ENCODE data around the gene SMARCC1. TPM values are rescaled to one million over a fixed set of nuclear protein-coding genes. Genes with fewer than 3 reads are reported as not detected.

The SMARCC1 gene
- total and polyA plus RNA-seq, 10 donors, result 10.5 to 82.9 (median 44.7) TPM

GRCh38 chr3:47817609-47818008, 35.9 kb upstream of the SMARCC1 start:
- intact Hi-C loops (cut with DNase I; ENCODE audit: low total_unique reads), result no loop called here
- Histone ChIP-seq H3K27ac (no peak overlapping the region), H3K36me3 (peaks cover 0 to 95% (median 45%) of the 10 kb centered on the region in 6 donors), H3K9me3 (no peaks in the 10 kb centered on the region), H3K27me3 (replicated peaks in 1 of 7) (no peaks in the 10 kb centered on the region), H3K4me3 (no peak overlapping the region), H3K4me1 (peaks cover 0 to 5% (median 0%) of the 10 kb centered on the region in 6 donors)
- DNase-seq, result no peak
- WGBS, 5 donors, result 89 to 95% (median 93%) methylated on average over 7 of the region's 7 CpGs
- TF ChIP-seq POLR2A (IDR thresholded peaks at IDR 0.05) (no peak), POLR2AphosphoS5 (IDR thresholded peaks at IDR 0.05) (no peak), CTCF (IDR thresholded peaks at IDR 0.05 in 8 of 11, conservative IDR thresholded peaks at IDR 0.05 in 3 of 11) (no peak)

- WGBS, 5 donors, result 77 to 83% (median 78%) methylated on average over 8 of the region's 8 CpGs
- DNase-seq, result no peak
- no peaks in the 10 kb centered on the region for H3K27me3 ChIP-seq (replicated peaks in 1 of 7)
- H3K4me3 ChIP-seq, result no peak overlapping the region
- peaks cover 0 to 5% (median 0%) of the 10 kb centered on the region in 6 donors for H3K4me1 ChIP-seq
- H3K36me3 ChIP-seq, result peaks cover 8 to 99% (median 54%) of the 10 kb centered on the region in 6 donors
- TF ChIP-seq POLR2A (IDR thresholded peaks at IDR 0.05) (no peak), CTCF (IDR thresholded peaks at IDR 0.05 in 8 of 11, conservative IDR thresholded peaks at IDR 0.05 in 3 of 11) (no peak), POLR2AphosphoS5 (IDR thresholded peaks at IDR 0.05) (no peak)
- no peak overlapping the region for H3K27ac ChIP-seq
- intact Hi-C loops (cut with DNase I; ENCODE audit: low total_unique reads), result no loop called here
- H3K9me3 ChIP-seq, result no peaks in the 10 kb centered on the region
Measured at GRCh38 chr3:47813551-47814177, 32.0 kb upstream of the SMARCC1 start.

- H3K27me3 ChIP-seq (replicated peaks in 1 of 7), result no peaks in the 10 kb centered on the region
- H3K27ac ChIP-seq, result no peak overlapping the region
- no peak for DNase-seq
- H3K9me3 ChIP-seq, result no peaks in the 10 kb centered on the region
- H3K4me3 ChIP-seq, result peak overlapping the region in 1 of 8 donors; percentile 80
- H3K36me3 ChIP-seq, result peaks cover 0 to 46% (median 26%) of the 10 kb centered on the region in 6 donors
- intact Hi-C loops (cut with DNase I; ENCODE audit: low total_unique reads), result no loop called here
- WGBS, 5 donors, result 90 to 96% (median 94%) methylated on average over 1 of the region's 1 CpG
- H3K4me1 ChIP-seq, result peaks cover 8 to 39% (median 21%) of the 10 kb centered on the region in 6 donors
- TF ChIP-seq POLR2AphosphoS5 (IDR thresholded peaks at IDR 0.05), result no peak
- no peak for TF ChIP-seq CTCF (IDR thresholded peaks at IDR 0.05 in 8 of 11, conservative IDR thresholded peaks at IDR 0.05 in 3 of 11)
- no peak for TF ChIP-seq POLR2A (IDR thresholded peaks at IDR 0.05)
Measured at GRCh38 chr3:47804577-47804976, 22.9 kb upstream of the SMARCC1 start.

GRCh38 chr3:47803480-47804025, 21.9 kb upstream of the SMARCC1 start:
- intact Hi-C loops (cut with DNase I; ENCODE audit: low total_unique reads), result no loop called here
- H3K36me3 ChIP-seq, result peaks cover 0 to 36% (median 20%) of the 10 kb centered on the region in 6 donors
- TF ChIP-seq POLR2AphosphoS5 (IDR thresholded peaks at IDR 0.05) (no peak), CTCF (IDR thresholded peaks at IDR 0.05 in 8 of 11, conservative IDR thresholded peaks at IDR 0.05 in 3 of 11) (no peak), POLR2A (IDR thresholded peaks at IDR 0.05) (no peak)
- no peaks in the 10 kb centered on the region for H3K27me3 ChIP-seq (replicated peaks in 1 of 7)
- peaks cover 8 to 39% (median 21%) of the 10 kb centered on the region in 6 donors for H3K4me1 ChIP-seq
- peak overlapping the region; percentile 93 to 97 (median 96) for H3K27ac ChIP-seq
- H3K9me3 ChIP-seq, result no peaks in the 10 kb centered on the region
- H3K4me3 ChIP-seq, result peak overlapping the region; percentile 62 to 91 (median 77)
- WGBS, 5 donors, result 0 to 7% (median 0%) methylated on average over 1 to 20 of the region's 20 CpGs
- DNase-seq, result no peak

Measured in spleen (tissue), 11 donors.